ENCODE measurements around the gene RBM15. TPM values are rescaled to one million over a fixed set of nuclear protein-coding genes. Genes with fewer than 3 reads are reported as not detected.
A peak's percentile ranks its signal among the peaks of the same experiment; 100 is the strongest.

RBM15 gene
- total RNA-seq, 2 donors from 2014 or later, result 27.3 to 53.5 TPM

- peak within 1 kb of the TSS; percentile 60 to 72 for H3K27ac ChIP-seq
- TF ChIP-seq CTCF (IDR thresholded peaks at IDR 0.05), result no peak
- peak within 1 kb of the TSS; percentile 70 for H3K4me3 ChIP-seq
- no peaks in the 10 kb centered on the region for H3K27me3 ChIP-seq (replicated peaks; ENCODE audit: insufficient read depth)
- DNase-seq (ENCODE audit: low spot score), result no peak
- peak; percentile 71 for ATAC-seq (ENCODE audit: insufficient number of reproducible peaks, low FRiP score, low read depth)
- H3K4me1 ChIP-seq (ENCODE audit: control insufficient read depth in 1 of 2, low read depth in 2 of 2), result peaks cover 0 to 21% of the 10 kb centered on the region in 2 donors
- no peaks in the 10 kb centered on the region for H3K36me3 ChIP-seq
- no peaks in the 10 kb centered on the region for H3K9me3 ChIP-seq
Observed at GRCh38 chr1:110390692-110391245, 51.6 kb downstream of the RBM15 start, which contains the start of gene SLC16A4. TSS of gene SLC16A4 (minus strand) at chr1:110391026. CDS start at chr1:110389323, 1,703 bp downstream.

GRCh38 chr1:110393286-110393685, 54.1 kb downstream of the RBM15 start:
- TF ChIP-seq CTCF (IDR thresholded peaks at IDR 0.05), result no peak
- no peaks in the 10 kb centered on the region for H3K36me3 ChIP-seq
- no peak overlapping the region for H3K4me3 ChIP-seq
- DNase-seq (ENCODE audit: low spot score), result no peak
- H3K9me3 ChIP-seq, result no peaks in the 10 kb centered on the region
- no peak overlapping the region for H3K27ac ChIP-seq
- no peaks in the 10 kb centered on the region for H3K27me3 ChIP-seq (replicated peaks; ENCODE audit: insufficient read depth)
- no peak for ATAC-seq (ENCODE audit: insufficient number of reproducible peaks, low FRiP score, low read depth)
- peaks cover 0 to 21% of the 10 kb centered on the region in 2 donors for H3K4me1 ChIP-seq (ENCODE audit: control insufficient read depth in 1 of 2, low read depth in 2 of 2)

- DNase-seq (ENCODE audit: low spot score) (no peak), ATAC-seq (ENCODE audit: insufficient number of reproducible peaks, low FRiP score, low read depth) (no peak)
- TF ChIP-seq CTCF (IDR thresholded peaks at IDR 0.05), result no peak
- H3K9me3 ChIP-seq, result no peaks in the 10 kb centered on the region
- H3K4me3 ChIP-seq, result no peak overlapping the region
- H3K27ac ChIP-seq, result no peak overlapping the region
- no peaks in the 10 kb centered on the region for H3K36me3 ChIP-seq
- H3K27me3 ChIP-seq (replicated peaks; ENCODE audit: insufficient read depth), result no peaks in the 10 kb centered on the region
- peaks cover 0 to 16% of the 10 kb centered on the region in 2 donors for H3K4me1 ChIP-seq (ENCODE audit: control insufficient read depth in 1 of 2, low read depth in 2 of 2)
Observed at GRCh38 chr1:110393691-110394492, 54.7 kb downstream of the RBM15 start.

- Histone ChIP-seq H3K4me1 (ENCODE audit: control insufficient read depth in 1 of 2, low read depth in 2 of 2) (peaks cover 0 to 10% of the 10 kb centered on the region in 2 donors), H3K9me3 (no peaks in the 10 kb centered on the region), H3K4me3 (no peak overlapping the region), H3K27me3 (replicated peaks; ENCODE audit: insufficient read depth) (no peaks in the 10 kb centered on the region), H3K27ac (no peak overlapping the region), H3K36me3 (peaks cover 1% of the 10 kb centered on the region)
- ATAC-seq (ENCODE audit: insufficient number of reproducible peaks, low FRiP score, low read depth), result no peak
- DNase-seq (ENCODE audit: low spot score), result no peak
- no peak for TF ChIP-seq CTCF (IDR thresholded peaks at IDR 0.05)
Observed at GRCh38 chr1:110394493-110394820, 55.3 kb downstream of the RBM15 start.

Other genes with a start within 250 kb of the RBM15 start
- gene UBL4B, start 226.9 kb upstream of the RBM15 start, total RNA-seq, result not detected
- gene SLC6A17, start 188.9 kb upstream of the RBM15 start, total RNA-seq, result under 1 TPM; 0.14 TPM
- 10 to 100 TPM; 12.7 to 17.6 TPM for gene KCNC4, start 129.1 kb upstream of the RBM15 start, total RNA-seq
- 10 to 100 TPM; 29.8 to 48.5 TPM for gene SLC16A4, start 51.6 kb downstream of the RBM15 start, total RNA-seq
- 10 to 100 TPM; 76.6 to 95.2 TPM for gene LAMTOR5, start 68.3 kb downstream of the RBM15 start, total RNA-seq
- under 1 TPM; 0.27 to 0.63 TPM for gene PROK1, start 111.8 kb downstream of the RBM15 start, total RNA-seq
- gene KCNA10, start 179.8 kb downstream of the RBM15 start, total RNA-seq, result not detected